GM19372 (cell line): ENCODE data around the gene RAB29.

Experiments
- ATAC-seq: cut with Tn5 transposase; IDR thresholded peaks from one replicate; pipeline ENCODE4 v1.9.1; 2021; ENCODE audit warnings: mild to moderate bottlenecking, low read depth, moderate library complexity; ENCODE audit not compliant: unreplicated experiment

The RAB29 gene

GRCh38 chr1:205798577-205798976, 23.3 kb upstream of the RAB29 start:
- no peak for ATAC-seq

GRCh38 chr1:205797168-205797567, 21.9 kb upstream of the RAB29 start:
- no peak for ATAC-seq

DNA sequence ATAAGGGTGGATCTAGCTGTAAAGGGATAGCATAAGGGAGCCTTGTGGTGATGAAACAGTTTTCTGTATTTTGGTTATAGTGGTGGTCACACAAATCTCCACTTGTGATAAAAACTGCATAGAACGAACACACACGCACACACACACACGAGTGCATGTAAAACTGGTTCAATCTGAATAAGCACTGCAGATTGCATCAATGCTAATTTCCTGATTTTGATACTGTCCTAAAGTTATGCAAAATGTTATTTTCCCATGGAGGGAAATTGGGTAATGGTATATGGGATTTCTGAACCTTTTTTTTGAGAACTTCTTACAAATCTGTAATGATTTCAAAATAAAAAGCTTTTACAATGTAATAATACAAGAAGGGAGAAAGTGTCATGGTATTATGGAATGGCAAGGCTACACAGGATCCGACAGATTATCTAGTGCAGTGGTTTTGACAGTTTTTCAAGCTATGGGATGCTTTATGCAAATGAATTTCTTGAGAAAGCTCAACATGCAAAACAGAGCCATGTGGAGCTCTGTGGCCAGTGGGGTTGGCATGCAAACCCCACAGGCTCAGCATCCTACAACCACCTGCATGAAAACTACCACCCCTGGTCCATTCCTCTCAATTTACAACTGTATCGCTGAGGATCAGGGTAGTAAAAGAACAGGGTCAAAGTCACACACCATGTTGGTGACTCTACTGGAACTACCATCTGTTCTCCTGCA, 18.9 kb upstream of the RAB29 start:
- no peak for ATAC-seq

- ATAC-seq = no peak
Observed at GRCh38 chr1:205792961-205793673, 17.8 kb upstream of the RAB29 start.

DNA sequence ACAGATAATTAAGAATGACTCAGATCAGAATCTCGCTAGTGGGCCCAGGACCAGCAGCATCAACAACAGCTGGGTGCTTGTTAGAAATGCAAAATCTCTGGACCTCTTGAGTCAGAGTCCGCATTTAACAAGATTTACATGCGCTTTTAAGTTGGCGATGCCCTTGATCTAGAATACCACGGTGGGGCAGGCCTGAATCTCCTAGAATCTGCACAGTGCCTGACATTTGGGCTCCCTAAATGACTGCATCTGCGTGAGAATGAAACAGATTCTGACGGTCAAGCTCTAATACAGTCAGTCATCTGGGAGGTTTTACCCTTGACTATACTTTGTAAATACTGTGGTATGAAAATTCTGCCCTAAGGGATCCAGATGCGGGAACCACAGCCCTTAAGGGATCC, 17.2 kb upstream of the RAB29 start:
- ATAC-seq = no peak

DNA sequence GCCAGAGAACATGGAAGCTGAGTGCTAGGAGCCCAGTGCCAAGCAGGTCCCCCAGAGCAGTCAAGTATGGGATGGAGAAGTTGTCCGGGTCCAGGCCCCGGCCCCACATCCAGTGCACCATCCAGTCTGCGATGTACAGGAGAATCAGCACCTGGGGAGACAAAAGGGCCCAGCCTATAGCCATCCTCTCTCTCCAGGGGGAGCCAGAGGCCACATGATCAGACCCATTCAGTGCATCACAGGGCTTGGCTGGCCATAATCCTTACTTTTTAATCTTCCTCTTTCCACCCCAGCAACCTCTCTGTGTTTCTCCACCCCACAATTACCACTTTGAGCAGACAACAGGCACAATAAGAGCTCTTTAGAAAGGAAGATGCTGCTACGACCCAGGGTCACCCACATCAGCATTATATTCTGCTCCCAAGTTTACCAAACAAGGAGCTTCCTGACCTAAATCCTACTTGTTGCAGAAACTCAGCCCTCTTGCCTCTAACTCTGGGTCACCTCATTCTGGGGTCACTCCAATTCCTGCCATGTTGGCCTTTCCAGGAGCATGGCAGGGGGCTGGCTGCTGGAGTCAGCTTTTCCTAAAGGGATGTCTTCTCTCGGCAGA, 16.4 kb upstream of the RAB29 start:
- no peak for ATAC-seq

DNA sequence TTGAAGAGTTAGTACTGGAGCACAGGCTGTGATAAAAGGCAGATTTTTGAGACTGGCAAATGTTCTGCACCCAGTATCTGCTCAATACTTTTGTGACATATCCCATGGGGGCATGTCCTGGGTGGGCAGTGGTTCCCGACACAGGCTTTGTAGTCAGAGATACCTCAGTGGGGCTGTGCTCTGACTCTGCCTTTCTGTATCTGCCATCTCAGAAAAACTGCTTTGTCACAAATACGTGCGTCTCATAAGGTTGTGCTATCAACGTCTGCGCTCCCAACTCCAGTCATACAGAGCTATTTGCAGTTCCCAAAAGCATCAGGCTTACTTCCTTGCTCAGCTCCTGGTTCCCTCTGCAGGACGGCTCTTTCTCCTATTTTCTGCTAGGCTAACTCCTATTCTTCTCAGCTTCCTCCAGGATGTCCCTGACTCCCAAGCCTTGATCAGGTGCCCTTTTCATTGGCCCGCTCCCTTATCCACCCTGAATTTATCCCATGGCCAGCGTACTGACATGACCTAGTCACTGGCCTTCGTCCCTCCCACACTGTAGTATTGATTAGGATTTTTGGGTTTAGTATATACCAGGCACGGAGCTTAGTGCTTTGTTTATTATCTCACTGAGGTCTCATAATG, 12.1 kb upstream of the RAB29 start:
- ATAC-seq = no peak

- no peak for ATAC-seq
Observed at GRCh38 chr1:205786601-205787000, 11.3 kb upstream of the RAB29 start.

DNA sequence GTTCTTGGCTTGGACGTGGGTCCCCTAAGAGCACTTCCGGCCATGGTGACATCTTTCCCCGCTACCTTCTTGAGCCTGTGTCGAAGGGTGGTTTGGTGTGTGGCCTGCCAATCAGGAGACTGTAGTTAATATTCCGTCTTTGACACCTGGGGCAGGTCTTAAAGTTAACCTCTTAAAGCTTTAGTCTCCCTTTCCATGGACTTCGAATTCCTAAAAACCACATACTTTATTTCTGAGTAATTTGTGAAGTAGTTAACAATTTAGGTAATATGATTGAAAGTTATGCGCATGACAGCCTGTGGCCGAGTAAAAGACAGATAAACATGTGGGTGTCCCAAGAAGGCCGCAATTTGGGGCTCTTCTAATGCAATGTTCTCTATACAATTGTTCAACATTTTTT, 10.2 kb upstream of the RAB29 start:
- no peak for ATAC-seq

- ATAC-seq = no peak
Observed at GRCh38 chr1:205783904-205784303, 8.6 kb upstream of the RAB29 start.

DNA sequence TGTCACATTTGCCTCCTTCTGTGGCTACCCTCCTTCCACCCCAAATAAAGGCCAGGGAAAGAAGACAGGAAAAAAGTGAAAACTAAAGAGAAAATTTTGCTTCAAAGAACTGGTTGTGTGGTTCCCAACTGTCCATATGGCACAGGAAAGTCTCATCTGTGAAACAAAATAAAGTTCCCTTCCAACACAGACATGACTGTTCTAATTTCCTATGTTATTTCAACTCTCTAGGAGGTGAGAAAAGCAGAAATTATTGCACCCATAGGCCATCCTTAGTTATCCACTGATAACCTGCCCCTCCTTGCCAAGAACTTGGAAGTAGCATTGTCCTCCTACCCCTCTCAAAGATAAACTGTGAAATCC, 8.1 kb upstream of the RAB29 start:
- no peak for ATAC-seq

GRCh38 chr1:205782627-205783432, 7.5 kb upstream of the RAB29 start:
- no peak for ATAC-seq

- ATAC-seq = no peak
Observed at GRCh38 chr1:205780335-205780734, 5.1 kb upstream of the RAB29 start.

DNA sequence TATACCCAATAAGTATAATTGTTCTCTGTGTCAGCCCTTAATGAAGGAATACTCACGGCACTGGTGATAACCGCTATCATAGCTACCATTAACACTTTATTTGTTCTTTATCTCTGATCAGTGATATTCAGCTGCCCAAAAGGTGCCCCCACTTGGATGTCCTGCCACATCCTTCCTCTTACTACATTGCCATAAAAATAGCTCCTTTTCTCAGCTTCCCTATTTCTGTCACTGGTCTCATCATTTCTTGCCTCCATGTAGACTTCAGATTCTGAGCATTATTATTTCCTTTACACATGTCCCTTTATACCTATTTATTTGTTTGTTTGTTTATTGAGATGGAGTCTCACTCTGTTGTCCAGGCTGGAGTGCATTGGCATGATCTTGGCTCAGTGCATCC, 2.7 kb upstream of the RAB29 start:
- no peak for ATAC-seq

GRCh38 chr1:205775717-205776056, 405 bp upstream of the RAB29 start:
- no peak for ATAC-seq

- ATAC-seq = peak; percentile 39
Observed at GRCh38 chr1:205774198-205775014, 876 bp downstream of the RAB29 start.

GRCh38 chr1:205772607-205773032, 2.7 kb downstream of the RAB29 start:
- no peak for ATAC-seq

- no peak for ATAC-seq
Observed at GRCh38 chr1:205770618-205771017, 4.7 kb downstream of the RAB29 start.

DNA sequence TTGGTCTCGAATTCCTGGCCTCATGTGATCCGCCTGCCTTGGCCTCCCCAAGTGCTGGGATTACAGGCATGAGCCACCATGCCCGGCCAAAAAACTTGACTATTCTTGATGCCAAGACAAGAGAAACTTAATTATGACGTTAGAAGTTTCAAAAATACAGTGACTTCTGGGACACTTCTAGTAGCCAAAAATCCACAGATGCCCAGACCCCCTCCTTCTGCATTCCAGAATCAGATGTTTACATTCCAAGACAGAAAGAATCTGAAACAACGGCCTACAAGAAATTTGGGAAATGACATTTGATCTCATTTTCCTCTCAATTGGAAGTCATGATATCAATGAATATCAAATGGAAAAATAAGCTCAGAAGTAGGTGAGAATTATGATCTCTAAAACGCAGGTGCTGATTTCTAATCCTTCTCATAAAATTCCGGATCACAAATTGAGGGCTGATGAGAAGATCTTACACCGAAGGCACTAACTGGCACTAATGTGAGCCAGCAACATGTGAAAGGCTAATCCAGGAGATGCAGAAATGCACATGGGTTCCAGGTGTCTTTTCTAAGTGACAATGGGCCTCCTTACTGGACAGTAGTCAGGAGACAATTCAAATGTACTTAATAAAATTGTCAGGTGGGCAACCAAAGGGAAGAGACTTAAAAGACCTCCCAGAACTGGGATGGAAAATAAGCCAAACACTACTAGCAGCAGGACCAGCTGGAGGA, 5.5 kb downstream of the RAB29 start:
- no peak for ATAC-seq
